Coronary artery (tissue), 2 donors: ENCODE measurements around the gene NOTCH4.
"Not testable (repeated sequence)": the region's sequence is repeated elsewhere in the genome, so short reads cannot be mapped to it uniquely, and the experiment has no call there.

Source experiments
- DNase-seq: peaks from one replicate; pipeline ENCODE4 v3.0.0-alpha.2; 2017; ENCODE audit warnings: low spot score
- H3K27ac ChIP-seq, 2 donors: fragments of 200-600 bp; sonication (generic); one replicate each; pipeline ENCODE4 v1.5.1; 2016 to 2019
- H3K4me3 ChIP-seq: fragments of 200-600 bp; sonication (generic); 2 replicates; pipeline ENCODE4 v1.5.1; 2016; ENCODE audit warnings: mild to moderate bottlenecking, moderate library complexity
- CTCF ChIP-seq: fragments of 200-600 bp; sonication (generic); IDR thresholded peaks from one replicate; pipeline ENCODE4 v1.5.1; 2019; ENCODE audit warnings: antibody characterized with exemption

NOTCH4 gene

GRCh38 chr6:32216998-32217397 lies 6.9 kb downstream of the NOTCH4 start:
- no peak for TF ChIP-seq CTCF
- no peak overlapping the region for H3K27ac ChIP-seq
- no peak overlapping the region for H3K4me3 ChIP-seq
- no peak for DNase-seq

GRCh38 chr6:32216285-32216684 lies 7.6 kb downstream of the NOTCH4 start:
- DNase-seq = no peak
- no peak overlapping the region for H3K27ac ChIP-seq
- no peak for TF ChIP-seq CTCF
- H3K4me3 ChIP-seq = no peak overlapping the region

DNA sequence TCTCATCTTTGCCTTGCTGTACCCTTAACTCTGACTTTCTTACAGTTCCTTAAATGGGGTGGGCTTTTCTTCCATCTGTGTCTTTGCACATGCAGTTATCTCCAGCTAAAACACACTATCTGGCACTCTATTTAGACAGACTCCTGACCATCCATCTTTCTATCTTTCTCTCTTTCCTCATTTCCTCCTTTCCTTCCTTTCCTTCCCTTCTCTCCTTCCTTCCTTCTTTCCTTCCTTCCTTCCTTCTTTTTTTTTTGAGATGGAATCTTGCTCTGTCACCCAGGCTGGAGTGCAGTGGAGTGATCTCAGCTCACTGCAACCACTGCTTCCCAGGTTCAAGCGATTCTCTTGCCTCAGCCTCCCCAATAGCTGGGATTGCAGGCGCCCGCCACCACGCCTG lies 8.2 kb downstream of the NOTCH4 start:
- no peak overlapping the region for H3K27ac ChIP-seq
- H3K4me3 ChIP-seq = no peak overlapping the region
- no peak for DNase-seq
- no peak for TF ChIP-seq CTCF

- DNase-seq = no peak
- TF ChIP-seq CTCF = no peak
- H3K27ac ChIP-seq = no peak overlapping the region
- no peak overlapping the region for H3K4me3 ChIP-seq
These were observed 9.7 kb downstream of the NOTCH4 start for GRCh38 chr6:32214126-32214525.

DNA sequence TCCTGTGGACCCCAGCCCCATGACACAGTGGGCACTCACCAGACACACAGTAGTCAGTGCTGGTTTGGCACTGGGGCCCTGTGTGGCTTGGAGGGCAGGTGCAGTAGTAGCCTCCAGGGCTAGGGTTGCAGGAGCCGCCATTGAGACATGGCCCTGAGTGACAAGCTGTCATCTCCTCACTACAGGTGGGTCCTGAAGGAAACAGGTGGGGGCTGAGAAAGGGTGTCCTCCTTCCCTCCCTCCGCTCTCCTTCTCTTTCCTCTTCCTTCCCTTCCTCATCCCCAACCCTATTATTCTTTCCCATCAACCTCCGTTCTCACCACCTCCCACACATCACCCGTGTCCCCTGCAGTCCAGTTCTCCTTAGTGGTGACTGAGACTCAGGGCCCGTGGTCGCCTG lies 10.2 kb downstream of the NOTCH4 start:
- Histone ChIP-seq H3K4me3 (no peak overlapping the region), H3K27ac (no peak overlapping the region)
- TF ChIP-seq CTCF = no peak
- DNase-seq = no peak

- no peak for TF ChIP-seq CTCF
- Histone ChIP-seq H3K4me3 (no peak overlapping the region), H3K27ac (no peak overlapping the region)
- DNase-seq = no peak
These were observed 11.6 kb downstream of the NOTCH4 start for GRCh38 chr6:32212076-32212760.

DNA sequence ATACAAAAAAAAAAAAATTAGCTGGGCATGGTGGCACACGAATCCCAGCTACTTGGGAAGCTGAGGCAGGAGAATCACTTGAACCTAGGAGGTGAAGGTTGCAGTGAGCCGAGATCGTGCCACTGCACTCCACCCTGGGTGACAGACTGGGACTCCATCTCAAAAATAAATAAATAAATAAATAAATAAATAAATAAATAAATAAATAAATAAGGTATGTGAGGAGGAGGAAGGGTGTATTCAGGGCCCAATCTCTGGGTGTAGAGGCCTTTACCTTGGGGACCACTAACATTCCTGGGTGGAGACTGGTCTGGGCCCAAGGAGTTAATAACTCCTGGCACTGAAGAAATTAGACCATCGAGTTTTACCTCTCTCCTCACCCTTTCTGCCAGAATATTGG lies 12.4 kb downstream of the NOTCH4 start:
- not testable (repeated sequence) for H3K4me3 ChIP-seq, DNase-seq, H3K27ac ChIP-seq

DNA sequence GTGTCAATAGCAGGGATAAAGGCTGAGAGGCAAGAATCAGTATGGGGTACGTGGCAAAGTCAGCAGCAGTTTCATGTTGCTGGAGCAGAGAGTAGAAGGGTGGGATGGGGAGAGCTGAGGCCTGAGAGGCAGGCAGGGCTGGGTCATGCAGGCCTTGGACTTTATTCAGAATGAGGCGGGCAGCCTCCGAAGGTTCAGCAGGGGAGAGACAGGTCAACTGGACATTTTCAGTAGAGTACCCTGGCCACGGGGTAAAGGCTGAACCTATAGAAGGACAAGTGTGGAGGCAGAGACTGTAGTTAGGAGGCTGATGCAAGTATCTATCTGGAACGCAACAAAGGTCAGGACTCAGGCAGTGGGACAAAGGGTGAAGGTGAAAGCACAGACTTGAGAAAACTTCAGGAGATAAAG lies 13.7 kb downstream of the NOTCH4 start:
- DNase-seq = no peak
- Histone ChIP-seq H3K4me3 (no peak overlapping the region), H3K27ac (no peak overlapping the region)
- TF ChIP-seq CTCF = no peak
